GM19455 (cell line): Measurements from ENCODE around the gene ISCU.

Experiments used
- ATAC-seq: cut with Tn5 transposase; IDR thresholded peaks from one replicate; pipeline ENCODE4 v1.9.1; 2021; ENCODE audit not compliant: unreplicated experiment

The ISCU gene

GRCh38 chr12:108602209-108602705, 39.9 kb downstream of the ISCU start:
- ATAC-seq, result no peak

DNA sequence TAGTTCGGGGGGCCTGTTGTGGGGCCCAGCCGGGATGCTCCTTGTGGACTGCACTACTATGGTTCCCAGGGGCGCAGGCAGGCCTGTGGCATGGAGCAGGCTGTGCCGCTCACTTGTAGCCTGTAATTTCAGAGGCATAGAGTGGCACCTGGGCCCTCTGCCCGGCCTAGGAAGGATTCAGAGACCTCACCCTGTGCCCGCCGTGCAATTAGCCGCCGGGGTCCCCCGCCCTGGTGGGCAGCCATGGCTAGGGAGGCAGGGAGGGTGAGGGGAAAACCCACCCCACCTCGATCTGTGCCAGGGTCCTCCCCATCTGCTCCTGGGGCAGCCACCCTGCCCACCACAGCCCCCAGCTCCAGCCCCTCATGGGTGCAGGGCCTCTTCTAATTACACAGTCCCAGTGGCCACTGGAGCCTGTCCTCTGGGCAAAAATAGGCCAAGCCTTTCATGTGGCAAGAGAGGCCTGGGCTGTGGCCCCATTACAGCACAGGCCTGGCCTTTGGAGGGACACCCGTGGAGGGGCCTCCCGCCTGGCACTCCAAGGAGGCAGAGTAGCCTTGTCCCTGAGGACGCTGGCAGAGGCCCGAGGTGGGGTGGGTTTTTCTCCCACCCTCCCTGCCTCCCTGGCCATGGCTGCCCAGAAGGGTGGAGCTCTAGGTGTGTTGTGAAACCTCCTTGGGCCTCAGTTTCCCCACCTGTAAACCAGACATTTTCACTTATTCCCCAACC, 40.7 kb downstream of the ISCU start:
- no peak for ATAC-seq

DNA sequence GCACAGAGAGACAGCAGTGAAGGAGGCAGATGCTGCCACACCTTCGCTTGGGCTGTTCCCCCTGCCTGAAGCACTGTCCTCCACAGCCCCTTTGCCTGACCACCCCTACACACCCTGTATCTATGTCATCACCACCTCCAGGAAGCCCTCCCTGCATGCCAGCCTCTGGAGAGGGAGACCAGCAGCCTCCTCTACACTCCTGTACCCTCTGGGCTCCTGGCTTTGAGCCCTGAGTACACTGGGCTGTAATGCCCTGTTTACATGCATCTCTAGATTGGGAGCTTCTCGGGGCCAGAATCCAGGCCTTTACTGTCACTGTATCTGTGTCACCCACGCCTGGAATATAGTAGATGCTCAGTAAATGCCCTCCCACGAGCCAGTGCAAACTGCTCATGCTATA, 41.3 kb downstream of the ISCU start:
- no peak for ATAC-seq

GRCh38 chr12:108604208-108604941, 42.0 kb downstream of the ISCU start:
- no peak for ATAC-seq

- no peak for ATAC-seq
Measured at GRCh38 chr12:108605000-108605689, 42.7 kb downstream of the ISCU start.

DNA sequence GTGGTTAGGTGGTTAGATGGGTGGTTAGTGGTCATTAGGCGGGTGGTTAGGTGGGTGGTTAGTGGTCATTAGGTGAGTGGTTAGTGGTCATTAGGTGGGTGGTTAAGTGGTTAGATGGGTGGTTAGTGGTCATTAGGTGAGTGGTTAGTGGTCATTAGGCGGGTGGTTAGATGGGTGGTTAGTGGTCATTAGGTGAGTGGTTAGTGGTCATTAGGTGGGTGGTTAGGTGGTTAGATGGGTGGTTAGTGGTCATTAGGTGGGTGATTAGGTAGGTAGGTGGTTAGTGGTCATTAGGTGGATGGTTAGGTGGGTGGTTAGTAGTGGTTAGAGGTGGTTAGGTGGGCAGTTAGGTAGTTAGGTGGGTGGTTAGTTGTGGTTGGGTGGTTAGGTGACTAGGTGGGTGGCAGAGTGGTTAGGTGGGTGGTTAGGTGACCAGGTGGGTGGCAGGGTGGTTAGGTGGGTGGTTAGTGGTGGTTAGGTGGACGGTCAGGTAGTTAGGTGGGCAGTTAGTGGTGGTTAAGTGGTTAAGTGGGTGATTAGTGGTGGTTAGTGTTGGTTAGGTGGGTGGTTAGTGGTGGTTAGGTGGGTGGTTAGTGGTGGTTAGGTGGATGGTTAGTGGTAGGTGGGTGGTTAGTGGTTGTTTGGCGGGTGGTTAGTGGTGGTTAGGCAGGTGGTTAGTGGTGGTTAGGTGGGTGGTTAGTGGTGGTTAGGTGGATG, 43.5 kb downstream of the ISCU start:
- ATAC-seq, result no peak

DNA sequence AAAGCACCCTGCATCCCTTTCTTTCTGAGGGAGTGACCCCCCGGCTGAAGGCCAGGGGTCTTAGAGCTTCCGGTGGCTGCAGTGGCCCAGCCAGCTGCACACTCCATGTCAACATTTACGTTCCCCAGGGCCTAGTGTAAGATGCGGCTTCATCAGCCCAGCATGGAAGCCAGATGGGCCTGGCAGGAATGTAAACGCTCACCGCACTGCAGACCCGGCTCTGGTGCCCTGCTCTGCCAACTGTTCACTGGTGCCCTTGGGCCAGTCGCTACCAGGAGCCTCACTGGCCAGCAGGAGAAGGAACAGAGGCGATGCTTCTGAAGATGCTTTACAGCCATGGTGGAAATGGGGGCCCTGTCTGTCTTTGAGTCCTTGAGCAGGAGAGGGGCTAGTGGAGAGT, 44.1 kb downstream of the ISCU start:
- ATAC-seq, result no peak

GRCh38 chr12:108607981-108608600, 45.7 kb downstream of the ISCU start:
- no peak for ATAC-seq

GRCh38 chr12:108608616-108609015, 46.2 kb downstream of the ISCU start:
- no peak for ATAC-seq

DNA sequence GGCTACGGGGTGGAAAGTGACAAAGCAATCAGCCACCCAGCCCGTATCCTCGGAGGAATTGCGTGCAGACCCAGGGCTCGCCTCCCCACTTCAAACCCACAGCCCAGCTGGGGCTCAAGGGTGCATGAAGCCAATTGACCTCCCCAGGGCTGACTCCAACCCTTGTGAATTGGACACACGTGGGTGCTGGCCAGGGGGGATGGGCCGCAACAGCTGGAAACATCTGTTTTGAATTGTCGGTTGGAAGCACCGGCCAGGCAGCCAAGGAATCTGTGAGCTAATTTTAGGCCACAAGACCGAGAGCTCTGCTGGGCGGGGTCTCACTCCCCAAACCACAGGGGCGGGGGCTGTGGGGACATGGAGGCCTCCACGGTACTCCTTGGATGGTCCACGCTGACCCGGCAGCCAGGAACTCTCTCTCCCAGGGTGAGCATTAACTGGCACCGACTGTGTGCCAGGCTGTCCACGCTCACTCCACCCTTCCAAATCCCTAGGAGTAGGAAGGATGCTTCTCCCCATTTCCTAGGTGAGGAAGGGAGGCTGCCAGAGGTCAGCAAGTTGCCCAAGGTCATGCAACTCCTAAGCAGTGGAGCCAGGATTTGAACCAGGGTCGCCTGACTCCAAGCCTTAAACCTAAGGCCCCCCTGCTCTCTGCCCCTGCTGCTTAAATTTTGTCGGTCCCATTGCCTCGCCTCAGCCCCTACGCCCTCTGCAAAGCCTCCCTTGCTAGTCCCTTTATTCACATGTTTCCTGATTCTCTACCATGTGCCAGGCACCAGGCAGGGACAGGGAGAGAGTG, 47.3 kb downstream of the ISCU start:
- no peak for ATAC-seq

GRCh38 chr12:108610336-108610815, 48.0 kb downstream of the ISCU start:
- no peak for ATAC-seq

DNA sequence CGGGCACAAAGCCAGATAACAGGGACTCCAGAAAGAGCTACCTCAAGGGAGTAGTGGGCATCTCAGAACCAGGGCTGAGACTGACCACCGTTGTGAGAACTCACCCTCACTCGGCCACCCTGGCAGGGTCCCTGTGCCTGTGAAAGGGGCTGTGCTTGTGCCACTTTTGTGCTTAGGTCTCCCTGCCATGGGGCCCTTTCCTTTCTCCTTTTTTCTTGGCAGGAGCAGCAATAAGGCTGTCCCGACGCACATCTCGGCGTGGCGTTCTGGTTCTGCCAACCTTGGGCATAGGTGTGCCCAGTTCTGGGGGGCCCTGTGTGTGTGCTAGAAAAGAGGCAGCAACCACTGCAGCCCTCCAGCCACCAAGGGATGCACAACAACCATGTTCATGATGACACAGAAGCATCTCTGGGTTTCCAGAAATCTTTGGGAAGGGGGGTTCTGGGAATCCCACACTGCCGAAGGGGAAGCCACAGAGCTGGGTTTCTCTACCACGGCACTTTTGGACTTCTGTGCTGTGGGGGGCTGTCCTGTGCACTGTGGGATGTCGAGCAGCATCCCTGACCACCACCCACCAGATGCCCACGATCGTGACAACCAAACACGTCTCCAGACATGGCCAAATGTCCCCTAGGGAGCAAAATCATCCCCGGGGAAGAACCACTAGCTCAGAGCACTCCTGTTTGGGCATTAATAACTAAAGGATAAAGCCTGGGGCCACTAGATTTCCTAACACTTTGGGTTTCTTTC, 48.6 kb downstream of the ISCU start:
- no peak for ATAC-seq

GRCh38 chr12:108611884-108612415, 49.6 kb downstream of the ISCU start:
- ATAC-seq, result no peak

DNA sequence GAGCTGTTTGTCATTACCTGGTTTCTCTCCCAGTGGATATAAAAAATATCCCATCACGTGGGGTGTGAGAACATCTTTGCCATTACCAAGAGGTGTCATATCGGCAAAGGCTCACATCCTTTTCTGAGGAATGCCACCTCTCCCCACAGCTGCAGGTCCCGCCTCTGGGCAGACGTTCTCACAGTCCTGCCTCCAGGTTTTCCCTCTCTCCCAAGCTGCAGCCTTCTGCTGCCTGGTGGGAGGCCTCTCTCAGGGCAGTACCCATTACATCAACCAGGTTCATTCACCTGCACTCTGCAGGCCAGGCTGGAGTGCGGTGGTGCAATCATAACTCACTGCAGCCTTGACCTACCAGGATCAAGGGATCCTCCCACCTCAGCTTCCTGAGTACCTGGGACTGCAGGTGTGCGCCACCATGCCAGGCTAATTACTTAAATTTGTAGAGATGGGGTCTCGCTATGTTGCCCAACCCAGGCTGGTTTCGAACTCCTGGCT, 50.4 kb downstream of the ISCU start:
- no peak for ATAC-seq

DNA sequence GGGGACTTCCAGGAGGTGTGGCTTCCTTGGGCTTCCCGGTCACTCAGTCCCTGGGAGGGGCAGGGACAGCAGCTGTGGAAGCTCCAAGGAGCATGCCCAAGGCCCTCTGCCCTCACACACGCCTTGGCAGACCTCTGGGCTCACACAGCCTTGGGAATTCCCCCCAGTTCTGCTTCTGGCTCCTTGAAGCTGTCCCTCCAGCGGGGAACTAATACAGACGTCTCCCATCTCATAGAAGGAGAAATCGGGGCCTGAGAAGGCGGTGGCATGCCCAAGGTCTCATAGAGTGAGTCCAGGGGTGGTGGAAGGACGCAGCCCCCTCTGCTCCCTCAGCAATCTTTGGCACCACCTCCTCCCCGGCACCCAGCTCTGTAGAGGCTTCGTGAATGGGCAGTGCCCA, 51.2 kb downstream of the ISCU start:
- ATAC-seq, result no peak

- ATAC-seq, result no peak
Measured at GRCh38 chr12:108614041-108614440, 51.6 kb downstream of the ISCU start.

DNA sequence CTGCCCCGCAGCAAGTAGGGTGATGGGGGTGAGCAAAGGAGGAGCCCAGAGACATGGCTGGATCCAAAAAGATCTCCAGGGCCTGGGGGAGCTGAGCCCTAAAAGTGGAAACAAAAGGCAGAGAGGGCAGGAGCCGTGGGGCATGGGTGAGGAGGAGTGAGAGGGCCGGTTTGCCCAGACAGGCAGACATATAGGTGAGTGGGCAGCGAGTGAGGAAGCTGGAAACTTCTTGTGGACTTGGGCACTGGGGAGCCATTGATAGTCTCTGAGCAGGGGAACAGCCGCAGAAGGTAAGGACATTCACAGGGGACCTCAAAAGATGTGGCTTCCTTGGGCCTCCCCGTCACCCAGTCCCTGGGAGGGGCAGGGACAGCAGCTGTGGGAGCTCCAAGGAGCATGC, 52.2 kb downstream of the ISCU start:
- ATAC-seq, result no peak

GRCh38 chr12:108615918-108616317, 53.5 kb downstream of the ISCU start:
- no peak for ATAC-seq

DNA sequence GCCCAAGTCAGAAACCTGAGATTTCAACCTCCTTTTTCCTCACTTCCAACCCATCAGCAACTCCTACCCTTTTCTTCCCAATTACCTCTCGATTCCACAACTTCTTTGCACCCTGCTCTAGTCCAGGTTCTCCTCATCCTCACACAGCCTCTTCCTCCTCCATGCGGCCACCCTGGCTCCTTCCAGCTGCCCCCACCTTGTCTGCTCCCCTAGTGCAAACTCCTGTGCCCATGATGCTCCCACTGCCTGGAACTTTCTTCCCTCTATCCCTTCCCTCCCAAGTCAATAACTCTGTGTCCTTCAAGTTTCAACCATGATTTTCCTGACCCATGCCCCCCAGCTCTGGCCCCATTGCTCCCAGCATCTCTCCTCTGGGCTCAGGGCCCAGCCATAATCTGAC, 54.0 kb downstream of the ISCU start:
- ATAC-seq, result no peak
